ENCODE measurements around the gene GLA. TPM values are rescaled to one million over a fixed set of nuclear protein-coding genes. Genes with fewer than 3 reads are reported as not detected.
A peak's percentile ranks its signal among the peaks of the same experiment; 100 is the strongest.

GLA gene
- total and polyA plus RNA-seq, 2 of the 8 experiments (the other 6 are each of a cell fraction or from before 2014, with no cell fraction given): 33.6 to 47.3 TPM

GRCh38 chrX:101407167-101407747 is 468 bp downstream of the GLA start:
- H2AFZ ChIP-seq (ENCODE audit: low read length): 0 out of 2 replicates have a peak overlapping the region, but pooled peaks have one; percentile 41
- peak in 1 of 2 experiments; percentile 43 for DNase-seq (ENCODE audit: low read depth in 1 of 2, low spot score in 2 of 2)
- no peaks in the 10 kb centered on the region for H3K27me3 ChIP-seq (replicated peaks in 1 of 4; ENCODE audit: control insufficient read depth in 3 of 4, extremely low read depth in 1 of 4, insufficient read depth in 3 of 4, low read length in 3 of 4)
- no peak overlapping the region for H4K5ac ChIP-seq (ENCODE audit: insufficient read length, low read depth, low read length)
- no peak for FAIRE-seq
- no peak overlapping the region for H3K56ac ChIP-seq (replicated peaks; ENCODE audit: insufficient read length, low read depth, low read length)
- no peak overlapping the region for H2AK5ac ChIP-seq (ENCODE audit: low read depth, low read length)
- H3K4me2 ChIP-seq (ENCODE audit: insufficient read depth in 1 of 2, low read depth in 2 of 2, low read length in 2 of 2): peak overlapping the region; percentile 67 to 72
- no peak overlapping the region; the same call in 1 of the 2 replicates for H4K8ac ChIP-seq (ENCODE audit: extremely low read depth, insufficient read depth, low read length)
- no peak overlapping the region for H2BK20ac ChIP-seq (ENCODE audit: low read length)
- no peaks in the 10 kb centered on the region for H3K9me3 ChIP-seq (ENCODE audit: insufficient read depth in 2 of 2, low read depth in 1 of 2, low read length in 1 of 2)
- POLR2A ChIA-PET (ENCODE audit: partially characterized antibody): interaction anchor here (0.7 to 1.3 kb wide), 4 partner anchors 9 to 17 kb away, joined by 3 to 13 read pairs (median 8); partner anchors contain the start of gene RPL36A
- H3K27ac ChIP-seq (ENCODE audit: low read depth, low read length): peak overlapping the region; percentile 71
- H3K23ac ChIP-seq (ENCODE audit: insufficient read length): no peak overlapping the region
- H3K36me3 ChIP-seq (ENCODE audit: control insufficient read depth in 2 of 4, insufficient read depth in 4 of 4, low read length in 3 of 4): peaks cover 0 to 11% (median 2%) of the 10 kb centered on the region in 4 experiments; a peak in 5 of 8 replicates
- no peak overlapping the region for H2BK5ac ChIP-seq (ENCODE audit: low read depth, low read length)
- no peaks in the 10 kb centered on the region for H3K79me1 ChIP-seq (ENCODE audit: low read depth, low read length)
- 3% methylated on average over 7 of the region's 15 CpGs; no CpG with 5 or more reads in 1 of the 2 experiments for WGBS, 2 experiments (ENCODE audit: extremely low coverage in 1 of 2, insufficient coverage in 1 of 2, insufficient read length in 1 of 2, insufficient replicate concordance in 2 of 2, low coverage in 1 of 2, low lambda C conversion rate in 2 of 2, missing lambda C conversion rate in 1 of 2)
- H3K4me3 ChIP-seq (ENCODE audit: extremely low read depth in 1 of 4, insufficient read depth in 2 of 4, low read depth in 3 of 4, low read length in 4 of 4): peak overlapping the region; percentile 87 to 98 (median 92)
- H3K18ac ChIP-seq (ENCODE audit: extremely low read depth, low read length): no peak overlapping the region
- peaks cover 0 to 2% of the 10 kb centered on the region in 2 experiments for H4K20me1 ChIP-seq (replicated peaks in 1 of 2; ENCODE audit: control insufficient read depth in 1 of 2, insufficient read depth in 2 of 2, low read length in 2 of 2)
- H2BK120ac ChIP-seq (replicated peaks; ENCODE audit: low read depth, low read length): no peak overlapping the region
- H3K9ac ChIP-seq (replicated peaks in 1 of 4; ENCODE audit: extremely low read depth in 1 of 4, low read depth in 3 of 4, low read length in 3 of 4): peak overlapping the region; percentile 53 to 97 (median 87)
- H3K14ac ChIP-seq (ENCODE audit: insufficient read length): no peak overlapping the region
- no peak overlapping the region for H3K4ac ChIP-seq (replicated peaks; ENCODE audit: insufficient read length, low read depth, low read length)
- H2BK12ac ChIP-seq (ENCODE audit: low read depth, low read length): no peak overlapping the region
- no peak overlapping the region for H4K91ac ChIP-seq (replicated peaks; ENCODE audit: insufficient read length, low read length)
- H3K79me2 ChIP-seq (ENCODE audit: control insufficient read depth in 1 of 2, insufficient read depth in 2 of 2, low read length in 2 of 2): peaks cover 5 to 55% of the 10 kb centered on the region in 2 experiments
- H3K4me1 ChIP-seq (replicated peaks in 1 of 4; ENCODE audit: control insufficient read depth in 3 of 4, insufficient read depth in 4 of 4, low read length in 3 of 4): no peaks in the 10 kb centered on the region; a peak in 1 of 7 replicates
- CTCF ChIA-PET (ENCODE audit: partially characterized antibody): interaction anchor here (1.8 kb wide), 1 partner anchor 16 kb away, joined by 7 read pairs; the partner anchor contains the start of gene RPL36A
- H2BK15ac ChIP-seq (ENCODE audit: low read length): no peak overlapping the region
- H3K23me2 ChIP-seq (ENCODE audit: low read depth, low read length): peaks cover 4% of the 10 kb centered on the region; the same call in 1 of the 2 replicates
- TF ChIP-seq FOSL1 (IDR thresholded peaks at IDR 0.05; ENCODE audit: insufficient read depth, low read depth, low read length) (no peak), MAX (IDR thresholded peaks at IDR 0.05) (no peak), SRF (IDR thresholded peaks at IDR 0.05; ENCODE audit: low read depth, low read length) (no peak), JUN (IDR thresholded peaks at IDR 0.05; ENCODE audit: low read depth, low read length) (no peak)
